T-cell (primary cell): Measurements from ENCODE around the gene VN1R5. TPM values are rescaled to one million over a fixed set of nuclear protein-coding genes. Genes with fewer than 3 reads are reported as not detected.

Source experiments
- ATAC-seq, 4 experiments: fragments of 200-7000 bp in 3 of 4; fragments of 150-1000 bp in 1 of 4; cut with Tn5 transposase; replicated peaks in 1 of 4; 1 replicate in 3 of 4; 2 replicates in 1 of 4; pipeline ENCODE4 v1.10.0; 2021; ENCODE audit warnings: moderate library complexity in 3 of 4, mild to moderate bottlenecking in 2 of 4, moderate number of reproducible peaks in 1 of 4
- CTCF ChIA-PET, 2 donors: fragments of 300-600 bp; sonication (Branson Sonifier 250); formaldehyde crosslinking; loops; one replicate each; lab custom pipeline; 2022; ENCODE audit warnings: antibody characterized with exemption in 2 of 2; lab: Charles Lee
- POLR2A ChIA-PET, 2 donors: fragments of 300-600 bp; sonication (Branson Sonifier 250); formaldehyde crosslinking; loops; one replicate each; lab custom pipeline; 2022; ENCODE audit warnings: antibody characterized with exemption in 2 of 2; lab: Charles Lee
- DNase-seq, 35 experiments: peaks; one replicate each; pipeline versions ENCODE4 v3.0.0 to v3.0.0-alpha.2; 2013 to 2023
- H3K27ac ChIP-seq: one replicate; pipeline ENCODE4 v1.5.1; 2013; ENCODE audit warnings: low read length
- H3K27me3 ChIP-seq, 2 experiments: replicated peaks in 1 of 2; 1 replicate in 1 of 2; 2 replicates in 1 of 2; pipeline versions ENCODE4 v1.6.1 to v1.7.0; 2013; ENCODE audit warnings: low read length in 1 of 2, mixed read lengths in 1 of 2; ENCODE audit not compliant: control insufficient read depth in 2 of 2, insufficient read depth in 2 of 2; ENCODE audit errors: extremely low read depth in 1 of 2
- H3K36me3 ChIP-seq, 2 donors: 1 replicate in 1 of 2; 2 replicates in 1 of 2; pipeline versions ENCODE4 v1.6.1 to v1.7.0; 2013; ENCODE audit warnings: low read length in 1 of 2; ENCODE audit not compliant: control insufficient read depth in 2 of 2, insufficient read depth in 1 of 2; ENCODE audit errors: extremely low read depth in 1 of 2
- H3K4me1 ChIP-seq, 2 experiments: 1 replicate in 1 of 2; 2 replicates in 1 of 2; pipeline versions ENCODE4 v1.6.1 to v1.7.0; 2013; ENCODE audit warnings: low read length in 2 of 2, mixed read lengths in 1 of 2; ENCODE audit not compliant: insufficient read depth in 2 of 2, control insufficient read depth in 1 of 2; ENCODE audit errors: extremely low read depth in 1 of 2
- H3K4me3 ChIP-seq, 2 donors: 1 replicate in 1 of 2; 2 replicates in 1 of 2; pipeline versions ENCODE4 v1.5.1 to v1.7.0; 2013; ENCODE audit warnings: mild to moderate bottlenecking in 2 of 2, low read length in 1 of 2, moderate library complexity in 1 of 2; ENCODE audit not compliant: control insufficient read depth in 1 of 2; ENCODE audit errors: extremely low read depth in 1 of 2
- H3K9me3 ChIP-seq: 2 replicates; pipeline ENCODE4 v1.7.0; 2013
- H3K27ac Mint-ChIP-seq, 2 donors: one replicate each; pipeline ENCODE4 v1.8.0; 2020 to 2021; ENCODE audit warnings: mild to moderate bottlenecking in 2 of 2, mixed read lengths in 2 of 2
- H3K27me3 Mint-ChIP-seq, 2 donors: one replicate each; pipeline ENCODE4 v1.8.0; 2021 to 2022; ENCODE audit warnings: mixed read lengths in 2 of 2
- H3K36me3 Mint-ChIP-seq: one replicate; pipeline ENCODE4 v1.8.0; 2021; ENCODE audit warnings: mixed read lengths
- H3K4me1 Mint-ChIP-seq, 3 donors: one replicate each; pipeline ENCODE4 v1.8.0; 2020 to 2022; ENCODE audit warnings: mixed read lengths in 3 of 3, mild to moderate bottlenecking in 1 of 3
- H3K4me3 Mint-ChIP-seq, 3 donors: one replicate each; pipeline ENCODE4 v1.8.0; 2020 to 2022; ENCODE audit warnings: mild to moderate bottlenecking in 3 of 3, mixed read lengths in 3 of 3, moderate library complexity in 3 of 3
- H3K9me3 Mint-ChIP-seq, 3 donors: one replicate each; pipeline ENCODE4 v1.8.0; 2020 to 2022; ENCODE audit warnings: mixed read lengths in 3 of 3
- WGBS: methylation state at CpG from one replicate; pipeline ENCODE4 v1.1.5; 2013; ENCODE audit warnings: missing lambda C conversion rate; ENCODE audit not compliant: insufficient coverage; 5-methylcytosine and 5-hydroxymethylcytosine counted together
- total RNA-seq, 35 experiments: library from RNA in 6 of 35; stranded (reverse) in 6 of 35; fragments of 120-200 nt in 1 of 35; gene quantifications; one replicate each; pipeline versions ENCODE4 v1.2.1 to v1.2.4 and lab custom pipeline; 2013 to 2026

Gene VN1R5
- total RNA-seq, 5 donors from 2014 or later (not counting 1 experiment from before 2014, with no cell fraction given) = not detected

DNA sequence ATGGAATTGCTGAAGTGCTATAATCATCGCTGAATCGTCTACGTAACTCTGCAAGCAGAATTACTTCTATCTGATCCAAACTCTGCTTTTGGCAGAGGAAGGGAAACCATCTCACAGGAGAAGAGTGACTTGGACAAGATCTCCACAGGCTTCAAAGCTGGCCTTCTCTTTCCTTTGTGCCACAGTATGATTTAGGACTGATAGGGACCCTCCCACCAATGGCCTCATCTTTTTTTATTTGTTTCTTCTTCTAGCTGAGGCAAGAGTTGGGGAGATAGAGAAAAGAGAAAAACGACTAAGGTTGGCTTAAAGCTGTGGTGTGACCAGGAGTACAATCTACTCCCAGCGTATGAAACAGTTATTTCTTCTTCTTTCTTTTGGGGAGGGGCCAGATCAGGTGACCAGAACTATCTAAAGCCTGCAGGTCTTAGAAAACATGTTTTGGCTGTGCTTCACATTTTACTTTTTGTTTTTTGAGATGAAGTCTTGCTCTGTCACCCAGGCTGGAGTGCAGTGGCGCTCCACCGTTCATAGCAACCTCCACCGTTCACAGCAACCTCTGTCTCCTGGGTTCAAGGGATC lies 40.8 kb downstream of the VN1R5 start:
- ATAC-seq (no peak), DNase-seq (no peak)
- Mint-ChIP-seq H3K4me3 (no peak overlapping the region), H3K9me3 (no peaks in the 10 kb centered on the region), H3K36me3 (peaks cover 13% of the 10 kb centered on the region), H3K27ac (no peak overlapping the region), H3K27me3 (no peaks in the 10 kb centered on the region), H3K4me1 (peaks cover 0 to 15% (median 6%) of the 10 kb centered on the region in 3 donors)
- H3K36me3 ChIP-seq = no peaks in the 10 kb centered on the region
- CTCF ChIA-PET = interaction anchor here in 1 of 2 donors (0.6 kb wide), 1 partner anchor 28 kb away, joined by 3 read pairs; no protein-coding TSS in a partner anchor
- POLR2A ChIA-PET = interaction anchor here in 1 of 2 donors (0.6 kb wide), 1 partner anchor 39 kb away, joined by 3 read pairs; no protein-coding TSS in a partner anchor
- H3K27ac ChIP-seq = no peak overlapping the region
- H3K9me3 ChIP-seq = no peaks in the 10 kb centered on the region
- peaks cover 0 to 4% of the 10 kb centered on the region in 2 experiments for H3K27me3 ChIP-seq
- H3K4me1 ChIP-seq = peaks cover 0 to 6% of the 10 kb centered on the region in 2 experiments
- no peak overlapping the region for H3K4me3 ChIP-seq
- 83% methylated on average over 8 of the region's 8 CpGs for WGBS

DNA sequence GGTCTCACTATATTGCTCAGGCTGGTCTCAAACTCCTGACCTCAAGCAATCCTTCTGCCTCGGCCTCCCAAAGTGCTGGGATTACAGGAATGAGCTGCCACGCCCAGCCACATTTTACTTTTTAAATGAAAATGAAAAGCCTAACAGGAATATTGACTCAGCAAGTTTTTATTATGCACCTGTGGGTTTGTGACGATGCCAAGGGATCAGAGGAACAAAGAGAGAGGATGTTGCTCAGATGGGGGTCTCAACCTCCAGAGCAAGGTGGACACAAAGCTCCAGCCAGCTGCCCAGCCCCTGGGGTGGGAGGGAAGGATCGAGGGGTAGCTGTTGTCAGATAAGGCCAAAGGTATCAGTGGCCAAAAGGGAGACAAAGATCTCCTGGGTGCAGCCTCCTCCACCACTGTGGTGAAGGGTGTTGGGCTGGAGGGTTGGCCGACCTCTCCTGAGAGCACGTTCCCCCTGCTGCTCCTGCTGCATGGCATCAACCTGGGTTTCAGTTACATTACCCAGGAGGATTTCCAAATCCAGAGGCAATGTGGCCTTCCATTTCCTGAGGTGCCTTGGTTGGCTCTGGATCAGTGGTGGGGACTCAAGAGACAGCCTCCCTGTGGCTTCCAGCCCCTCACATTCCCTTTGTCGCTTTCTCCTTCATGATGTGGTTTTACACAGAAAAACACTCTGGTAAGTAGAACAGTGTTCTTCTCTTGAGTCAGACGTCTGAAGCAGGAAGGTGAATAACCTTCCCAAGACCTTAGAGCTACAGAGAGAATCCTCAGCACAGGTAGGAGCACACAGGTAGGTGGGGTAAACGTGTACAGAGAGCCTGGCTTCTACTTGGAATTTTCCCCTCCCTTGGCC lies 41.6 kb downstream of the VN1R5 start:
- H3K36me3 Mint-ChIP-seq = peaks cover 18% of the 10 kb centered on the region
- DNase-seq (no peak), ATAC-seq (peak in 2 of 4 experiments; percentile 16 to 32)
- peaks cover 0 to 9% (median 3%) of the 10 kb centered on the region in 3 donors for H3K4me1 Mint-ChIP-seq
- H3K27me3 Mint-ChIP-seq = no peaks in the 10 kb centered on the region
- H3K27me3 ChIP-seq = peaks cover 0 to 4% of the 10 kb centered on the region in 2 experiments
- no peaks in the 10 kb centered on the region for H3K9me3 Mint-ChIP-seq
- H3K36me3 ChIP-seq = no peaks in the 10 kb centered on the region
- 30% methylated on average over 2 of the region's 9 CpGs for WGBS
- H3K27ac Mint-ChIP-seq = peak overlapping the region in 1 of 2 donors; percentile 44
- no peak overlapping the region for H3K4me3 ChIP-seq
- ChIA-PET POLR2A (interaction anchor here in 1 of 2 donors (0.6 kb wide), 1 partner anchor 38 kb away, joined by 3 read pairs; no protein-coding TSS in a partner anchor), CTCF (no interaction called here)
- peaks cover 0 to 6% of the 10 kb centered on the region in 2 experiments for H3K4me1 ChIP-seq
- no peaks in the 10 kb centered on the region for H3K9me3 ChIP-seq
- no peak overlapping the region for H3K4me3 Mint-ChIP-seq
- no peak overlapping the region for H3K27ac ChIP-seq

DNA sequence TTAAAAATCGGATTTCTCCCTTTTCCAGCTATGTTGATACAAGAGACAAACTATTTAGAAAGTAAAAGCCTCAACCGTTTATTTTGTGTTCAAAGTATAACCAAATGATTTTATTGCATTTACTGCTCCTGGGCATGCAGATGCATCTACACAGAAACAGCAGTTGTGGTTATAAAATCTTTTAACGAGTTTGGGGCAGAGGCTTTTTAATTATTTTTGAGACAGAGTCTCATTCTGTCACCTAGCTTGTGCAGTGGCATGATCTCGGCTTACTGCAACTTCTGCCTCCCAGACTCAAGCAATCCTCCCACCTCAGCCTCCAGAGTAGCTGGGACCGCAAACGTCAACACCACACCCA lies 42.2 kb downstream of the VN1R5 start:
- Histone ChIP-seq H3K4me3 (no peak overlapping the region), H3K27me3 (peaks cover 0 to 4% of the 10 kb centered on the region in 2 experiments), H3K27ac (no peak overlapping the region), H3K4me1 (peaks cover 0 to 6% of the 10 kb centered on the region in 2 experiments), H3K36me3 (no peaks in the 10 kb centered on the region), H3K9me3 (no peaks in the 10 kb centered on the region)
- no peaks in the 10 kb centered on the region for H3K27me3 Mint-ChIP-seq
- ChIA-PET POLR2A (interaction anchor here in 1 of 2 donors (0.6 kb wide), 1 partner anchor 29 kb away, joined by 7 read pairs; no protein-coding TSS in a partner anchor), CTCF (no interaction called here)
- ATAC-seq (no peak), DNase-seq (no peak)
- 94% methylated on average over 3 of the region's 6 CpGs for WGBS
- no peaks in the 10 kb centered on the region for H3K9me3 Mint-ChIP-seq
- peaks cover 0 to 7% (median 3%) of the 10 kb centered on the region in 3 donors for H3K4me1 Mint-ChIP-seq
- peaks cover 23% of the 10 kb centered on the region for H3K36me3 Mint-ChIP-seq
- no peak overlapping the region for H3K27ac Mint-ChIP-seq
- no peak overlapping the region for H3K4me3 Mint-ChIP-seq

DNA sequence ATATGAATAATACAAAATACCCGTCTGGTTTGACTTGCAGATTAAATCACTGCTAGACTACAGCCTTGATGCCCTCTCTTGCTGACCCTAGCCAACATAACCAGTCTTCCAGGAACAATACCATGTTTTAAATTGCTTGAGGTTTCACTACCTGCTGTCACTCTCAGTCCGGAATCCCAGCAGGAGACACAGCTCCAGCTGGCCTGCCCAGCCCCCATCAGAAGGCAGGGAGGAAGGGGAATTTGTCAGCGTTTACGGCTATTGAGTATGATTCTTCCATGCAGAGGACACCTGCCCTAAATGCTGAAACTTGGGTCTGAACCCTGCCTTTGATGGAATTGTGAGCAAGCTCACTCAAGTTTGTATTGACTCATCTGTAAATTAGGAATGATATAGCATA lies 42.8 kb downstream of the VN1R5 start:
- Histone ChIP-seq H3K4me3 (no peak overlapping the region), H3K36me3 (no peaks in the 10 kb centered on the region), H3K27me3 (peaks cover 0 to 4% of the 10 kb centered on the region in 2 experiments), H3K4me1 (peaks cover 0 to 6% of the 10 kb centered on the region in 2 experiments), H3K27ac (no peak overlapping the region), H3K9me3 (no peaks in the 10 kb centered on the region)
- H3K27me3 Mint-ChIP-seq = no peaks in the 10 kb centered on the region
- ATAC-seq (no peak), DNase-seq (no peak)
- CTCF ChIA-PET = no interaction called here
- no peaks in the 10 kb centered on the region for H3K9me3 Mint-ChIP-seq
- POLR2A ChIA-PET = interaction anchor here in 1 of 2 donors (0.6 kb wide), 1 partner anchor 29 kb away, joined by 7 read pairs; no protein-coding TSS in a partner anchor
- 90% methylated on average over 3 of the region's 4 CpGs for WGBS
- peaks cover 0 to 7% (median 3%) of the 10 kb centered on the region in 3 donors for H3K4me1 Mint-ChIP-seq
- H3K36me3 Mint-ChIP-seq = peaks cover 29% of the 10 kb centered on the region
- H3K4me3 Mint-ChIP-seq = no peak overlapping the region
- H3K27ac Mint-ChIP-seq = no peak overlapping the region

DNA sequence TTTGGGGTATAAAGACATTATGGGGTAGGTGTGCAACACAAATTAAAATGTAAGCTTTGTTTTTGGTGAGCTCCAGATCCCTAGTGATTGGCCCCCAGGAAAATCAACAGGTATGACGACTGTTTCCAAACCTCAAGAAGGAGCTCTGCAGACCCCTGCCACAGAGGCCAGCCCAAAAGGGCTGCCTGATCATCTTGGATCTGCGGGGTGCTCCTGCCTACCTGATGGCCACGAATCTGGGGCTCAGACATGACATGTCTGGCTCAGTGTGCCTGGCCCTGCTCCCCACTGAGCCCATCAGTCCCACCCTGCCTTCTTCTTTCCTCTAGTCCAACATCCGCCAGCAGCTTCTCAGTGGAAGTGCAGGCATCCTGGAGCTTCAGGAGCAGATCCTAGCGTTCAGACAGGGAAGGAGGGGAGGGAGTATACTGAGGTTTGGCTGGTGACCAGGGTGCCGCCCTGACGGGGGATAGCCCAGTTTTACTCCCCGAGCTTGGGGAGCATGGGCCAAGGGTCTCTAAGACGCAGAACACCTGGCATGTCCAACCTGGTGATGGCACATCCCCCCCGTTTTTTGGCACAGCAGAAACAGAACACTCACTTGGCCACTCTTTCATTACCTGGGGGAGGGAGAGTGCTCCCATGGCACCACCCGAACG lies 44.0 kb downstream of the VN1R5 start:
- Mint-ChIP-seq H3K4me1 (peaks cover 0 to 7% (median 3%) of the 10 kb centered on the region in 3 donors), H3K9me3 (no peaks in the 10 kb centered on the region), H3K27ac (no peak overlapping the region), H3K36me3 (peaks cover 37% of the 10 kb centered on the region), H3K4me3 (no peak overlapping the region), H3K27me3 (no peaks in the 10 kb centered on the region)
- H3K4me3 ChIP-seq = no peak overlapping the region
- no peak overlapping the region for H3K27ac ChIP-seq
- DNase-seq (no peak), ATAC-seq (no peak)
- H3K4me1 ChIP-seq = peaks cover 0 to 6% of the 10 kb centered on the region in 2 experiments
- ChIA-PET POLR2A (no interaction called here), CTCF (interaction anchor here in 1 of 2 donors (0.7 kb wide), 1 partner anchor 18 kb away, joined by 3 read pairs; no protein-coding TSS in a partner anchor)
- H3K36me3 ChIP-seq = peaks cover 0 to 4% of the 10 kb centered on the region in 2 donors
- WGBS = 89% methylated on average over 8 of the region's 12 CpGs
- H3K27me3 ChIP-seq = peaks cover 0 to 4% of the 10 kb centered on the region in 2 experiments
- no peaks in the 10 kb centered on the region for H3K9me3 ChIP-seq
